HEK293 (cell line): Measurements from ENCODE around the gene FBXL4.
A peak's percentile ranks its signal among the peaks of the same experiment; 100 is the strongest.

Source experiments
- CTCF ChIA-PET: fragments of 350-600 bp; formaldehyde crosslinking; extraction: SDS; loops from one replicate; lab custom pipeline; 2021; ENCODE audit warnings: antibody characterized with exemption; lab: Yijun Ruan, JAX
- POLR2A ChIA-PET: fragments of 300-600 bp; formaldehyde crosslinking; extraction: SDS; loops from one replicate; lab custom pipeline; 2020; ENCODE audit warnings: antibody characterized with exemption, inconsistent platforms; lab: Yijun Ruan, JAX
- H3K27ac ChIP-seq: fragments of 200-500 bp; sonication (Bioruptor generic); 2 replicates; pipeline ENCODE4 v1.5.1; 2014; ENCODE audit warnings: low read depth, low read length, control low read depth, inconsistent platforms; ENCODE audit errors: extremely low read depth
- H3K36me3 ChIP-seq, 2 experiments: fragments of 200-500 bp in 1 of 2; sonication (Bioruptor generic) in 1 of 2; 1 replicate in 1 of 2; 2 replicates in 1 of 2; pipeline ENCODE4 v1.5.1; 2014 to 2017; ENCODE audit warnings: inconsistent platforms in 2 of 2, low read length in 2 of 2; ENCODE audit not compliant: control insufficient read depth in 2 of 2, insufficient read depth in 1 of 2
- H3K4me1 ChIP-seq: fragments of 200-500 bp; sonication (Bioruptor generic); 2 replicates; pipeline ENCODE4 v1.5.1; 2014; ENCODE audit warnings: mild to moderate bottlenecking, low read length, inconsistent platforms; ENCODE audit not compliant: control insufficient read depth, insufficient read depth
- H3K4me3 ChIP-seq: 2 replicates; pipeline ENCODE4 v1.5.1; 2011; ENCODE audit warnings: low read depth, mild to moderate bottlenecking, control low read depth, low read length, moderate library complexity
- H3K9me3 ChIP-seq: fragments of 200-500 bp; sonication (Bioruptor generic); 2 replicates; pipeline ENCODE4 v1.5.1; 2014; ENCODE audit warnings: low read depth, low read length, inconsistent platforms; ENCODE audit not compliant: control insufficient read depth, insufficient read depth
- SCRT1 ChIP-seq: fragments of 450-650 bp; formaldehyde crosslinking; IDR thresholded peaks from 2 replicates; pipeline ENCODE4 v1.5.1; 2016; ENCODE audit warnings: missing biosample characterization, missing genetic modification characterization, borderline replicate concordance
- SP2 ChIP-seq: fragments of 450-650 bp; formaldehyde crosslinking; IDR thresholded peaks from 2 replicates; pipeline ENCODE4 v1.5.1; 2016; ENCODE audit warnings: missing biosample characterization, missing genetic modification characterization
- YY1 ChIP-seq: fragments of 450-650 bp; formaldehyde crosslinking; IDR thresholded peaks from 2 replicates; pipeline ENCODE4 v1.5.1; 2018; ENCODE audit warnings: missing biosample characterization, missing genetic modification characterization
- YY2 ChIP-seq: fragments of 450-650 bp; formaldehyde crosslinking; IDR thresholded peaks from 2 replicates; pipeline ENCODE4 v1.5.1; 2016; ENCODE audit warnings: missing biosample characterization, missing genetic modification characterization
- ZFP69B ChIP-seq: fragments of 450-650 bp; formaldehyde crosslinking; IDR thresholded peaks from 2 replicates; pipeline ENCODE4 v1.5.1; 2016; ENCODE audit warnings: missing biosample characterization, missing genetic modification characterization
- ZIC2 ChIP-seq: fragments of 450-650 bp; formaldehyde crosslinking; IDR thresholded peaks from 2 replicates; pipeline ENCODE4 v1.5.1; 2016; ENCODE audit warnings: missing biosample characterization, missing genetic modification characterization
- ZNF24 ChIP-seq: fragments of 450-650 bp; formaldehyde crosslinking; IDR thresholded peaks from 2 replicates; pipeline ENCODE4 v1.5.1; 2016; ENCODE audit warnings: missing biosample characterization, missing genetic modification characterization
- ZNF335 ChIP-seq: fragments of 450-650 bp; formaldehyde crosslinking; conservative IDR thresholded peaks from 2 replicates; pipeline ENCODE4 v1.5.1; 2016; ENCODE audit warnings: missing biosample characterization, missing genetic modification characterization
- ZNF354C ChIP-seq: fragments of 450-650 bp; formaldehyde crosslinking; IDR thresholded peaks from 2 replicates; pipeline ENCODE4 v1.5.1; 2016; ENCODE audit warnings: missing biosample characterization, missing genetic modification characterization, low read depth, borderline replicate concordance
- ZNF530 ChIP-seq: fragments of 450-650 bp; formaldehyde crosslinking; IDR thresholded peaks from 2 replicates; pipeline ENCODE4 v1.5.1; 2016; ENCODE audit warnings: low read depth, missing biosample characterization, missing genetic modification characterization
- ZNF660 ChIP-seq: fragments of 450-650 bp; IDR thresholded peaks from 2 replicates; pipeline ENCODE4 v1.5.1; 2018; ENCODE audit warnings: missing biosample characterization, mild to moderate bottlenecking, missing genetic modification characterization
- ZNF791 ChIP-seq: fragments of 450-650 bp; formaldehyde crosslinking; IDR thresholded peaks from 2 replicates; pipeline ENCODE4 v1.5.1; 2016; ENCODE audit warnings: missing biosample characterization, missing genetic modification characterization
- ZXDB ChIP-seq: fragments of 450-650 bp; formaldehyde crosslinking; IDR thresholded peaks from 2 replicates; pipeline ENCODE4 v1.5.1; 2016; ENCODE audit warnings: missing biosample characterization, missing genetic modification characterization
- TF ChIP-seq, protein P1 (sequence below): fragments of 450-650 bp; formaldehyde crosslinking; IDR thresholded peaks from 2 replicates; pipeline ENCODE4 v1.5.1; 2016; ENCODE audit warnings: missing biosample characterization, missing genetic modification characterization
- TF ChIP-seq, protein P2 (sequence below): IDR thresholded peaks from 2 replicates; pipeline ENCODE4 v1.6.1; 2011; ENCODE audit warnings: mild to moderate bottlenecking, low read depth, low read length, borderline replicate concordance
- TF ChIP-seq, protein P3 (sequence below): fragments of 450-650 bp; formaldehyde crosslinking; IDR thresholded peaks from 2 replicates; pipeline ENCODE4 v1.5.1; 2016; ENCODE audit warnings: missing biosample characterization, missing genetic modification characterization
- TF ChIP-seq, protein P4 (sequence below): fragments of 450-650 bp; formaldehyde crosslinking; IDR thresholded peaks from 2 replicates; pipeline ENCODE4 v1.5.1; 2016; ENCODE audit warnings: missing biosample characterization, missing genetic modification characterization
- TF ChIP-seq, protein P5 (sequence below): fragments of 450-650 bp; formaldehyde crosslinking; IDR thresholded peaks from 2 replicates; pipeline ENCODE4 v1.5.1; 2016; ENCODE audit warnings: missing biosample characterization, missing genetic modification characterization
- TF ChIP-seq, protein P6 (sequence below): fragments of 450-650 bp; formaldehyde crosslinking; IDR thresholded peaks from 2 replicates; pipeline ENCODE4 v1.5.1; 2016; ENCODE audit warnings: missing biosample characterization, missing genetic modification characterization

FBXL4 gene

DNA sequence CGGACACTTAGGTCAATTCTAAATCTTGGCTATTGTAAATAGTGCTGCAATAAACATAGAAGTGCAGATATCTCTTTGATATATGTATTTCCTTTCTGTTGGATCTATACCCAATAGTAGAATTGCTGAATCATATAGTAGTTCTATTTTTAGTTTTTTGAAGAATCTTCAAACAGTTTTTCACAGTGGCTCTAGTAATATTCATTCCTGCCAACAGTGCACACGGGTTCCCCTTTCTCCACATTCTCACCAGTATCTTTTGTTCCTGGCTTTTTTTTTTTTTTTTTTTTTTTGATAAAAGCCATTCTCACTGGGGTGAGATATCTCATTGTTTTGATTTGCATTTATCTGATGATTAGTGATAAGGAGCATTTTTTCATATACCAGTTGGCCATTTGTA lies 1.8 kb upstream of the FBXL4 start:
- TF ChIP-seq ZNF791 (tag by site-specific recombination) (no peak), ZNF530 (no peak), ZIC2 (tag by site-specific recombination) (no peak), ZXDB (tag by site-specific recombination) (no peak), YY1 (tag by site-specific recombination) (no peak), YY2 (tag by site-specific recombination) (no peak), ZFP69B (tag by site-specific recombination) (no peak), SCRT1 (tag by site-specific recombination) (no peak), SP2 (tag by site-specific recombination) (no peak), ZNF660 (no peak)
- TF ChIP-seq, protein P1, sequence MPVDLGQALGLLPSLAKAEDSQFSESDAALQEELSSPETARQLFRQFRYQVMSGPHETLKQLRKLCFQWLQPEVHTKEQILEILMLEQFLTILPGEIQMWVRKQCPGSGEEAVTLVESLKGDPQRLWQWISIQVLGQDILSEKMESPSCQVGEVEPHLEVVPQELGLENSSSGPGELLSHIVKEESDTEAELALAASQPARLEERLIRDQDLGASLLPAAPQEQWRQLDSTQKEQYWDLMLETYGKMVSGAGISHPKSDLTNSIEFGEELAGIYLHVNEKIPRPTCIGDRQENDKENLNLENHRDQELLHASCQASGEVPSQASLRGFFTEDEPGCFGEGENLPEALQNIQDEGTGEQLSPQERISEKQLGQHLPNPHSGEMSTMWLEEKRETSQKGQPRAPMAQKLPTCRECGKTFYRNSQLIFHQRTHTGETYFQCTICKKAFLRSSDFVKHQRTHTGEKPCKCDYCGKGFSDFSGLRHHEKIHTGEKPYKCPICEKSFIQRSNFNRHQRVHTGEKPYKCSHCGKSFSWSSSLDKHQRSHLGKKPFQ = no peak
- TF ChIP-seq, protein P2, sequence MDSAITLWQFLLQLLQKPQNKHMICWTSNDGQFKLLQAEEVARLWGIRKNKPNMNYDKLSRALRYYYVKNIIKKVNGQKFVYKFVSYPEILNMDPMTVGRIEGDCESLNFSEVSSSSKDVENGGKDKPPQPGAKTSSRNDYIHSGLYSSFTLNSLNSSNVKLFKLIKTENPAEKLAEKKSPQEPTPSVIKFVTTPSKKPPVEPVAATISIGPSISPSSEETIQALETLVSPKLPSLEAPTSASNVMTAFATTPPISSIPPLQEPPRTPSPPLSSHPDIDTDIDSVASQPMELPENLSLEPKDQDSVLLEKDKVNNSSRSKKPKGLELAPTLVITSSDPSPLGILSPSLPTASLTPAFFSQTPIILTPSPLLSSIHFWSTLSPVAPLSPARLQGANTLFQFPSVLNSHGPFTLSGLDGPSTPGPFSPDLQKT = no peak
- TF ChIP-seq, protein P3, sequence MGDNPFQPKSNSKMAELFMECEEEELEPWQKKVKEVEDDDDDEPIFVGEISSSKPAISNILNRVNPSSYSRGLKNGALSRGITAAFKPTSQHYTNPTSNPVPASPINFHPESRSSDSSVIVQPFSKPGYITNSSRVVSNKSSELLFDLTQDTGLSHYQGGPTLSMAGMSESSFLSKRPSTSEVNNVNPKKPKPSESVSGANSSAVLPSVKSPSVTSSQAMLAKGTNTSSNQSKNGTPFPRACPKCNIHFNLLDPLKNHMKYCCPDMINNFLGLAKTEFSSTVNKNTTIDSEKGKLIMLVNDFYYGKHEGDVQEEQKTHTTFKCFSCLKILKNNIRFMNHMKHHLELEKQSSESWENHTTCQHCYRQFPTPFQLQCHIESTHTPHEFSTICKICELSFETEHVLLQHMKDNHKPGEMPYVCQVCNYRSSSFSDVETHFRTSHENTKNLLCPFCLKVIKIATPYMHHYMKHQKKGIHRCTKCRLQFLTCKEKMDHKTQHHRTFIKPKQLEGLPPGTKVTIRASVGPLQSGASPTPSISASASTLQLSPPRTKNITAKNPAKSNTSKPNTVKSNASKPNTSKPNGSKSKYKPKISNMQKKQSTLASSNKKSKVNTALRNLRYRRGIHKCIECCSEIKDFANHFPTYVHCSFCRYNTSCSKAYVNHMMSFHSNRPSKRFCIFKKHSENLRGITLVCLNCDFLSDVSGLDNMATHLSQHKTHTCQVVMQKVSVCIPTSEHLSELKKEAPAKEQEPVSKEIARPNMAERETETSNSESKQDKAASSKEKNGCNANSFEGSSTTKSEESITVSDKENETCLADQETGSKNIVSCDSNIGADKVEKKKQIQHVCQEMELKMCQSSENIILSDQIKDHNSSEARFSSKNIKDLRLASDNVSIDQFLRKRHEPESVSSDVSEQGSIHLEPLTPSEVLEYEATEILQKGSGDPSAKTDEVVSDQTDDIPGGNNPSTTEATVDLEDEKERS (tag by site-specific recombination) = no peak
- TF ChIP-seq, protein P4, sequence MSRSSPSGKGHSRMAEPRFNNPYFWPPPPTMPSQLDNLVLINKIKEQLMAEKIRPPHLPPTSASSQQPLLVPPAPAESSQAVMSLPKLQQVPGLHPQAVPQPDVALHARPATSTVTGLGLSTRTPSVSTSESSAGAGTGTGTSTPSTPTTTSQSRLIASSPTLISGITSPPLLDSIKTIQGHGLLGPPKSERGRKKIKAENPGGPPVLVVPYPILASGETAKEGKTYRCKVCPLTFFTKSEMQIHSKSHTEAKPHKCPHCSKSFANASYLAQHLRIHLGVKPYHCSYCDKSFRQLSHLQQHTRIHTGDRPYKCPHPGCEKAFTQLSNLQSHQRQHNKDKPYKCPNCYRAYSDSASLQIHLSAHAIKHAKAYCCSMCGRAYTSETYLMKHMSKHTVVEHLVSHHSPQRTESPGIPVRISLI (tag by site-specific recombination) = no peak
- TF ChIP-seq, protein P5, sequence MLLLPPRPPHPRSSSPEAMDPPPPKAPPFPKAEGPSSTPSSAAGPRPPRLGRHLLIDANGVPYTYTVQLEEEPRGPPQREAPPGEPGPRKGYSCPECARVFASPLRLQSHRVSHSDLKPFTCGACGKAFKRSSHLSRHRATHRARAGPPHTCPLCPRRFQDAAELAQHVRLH (tag by site-specific recombination) = no peak
- no peaks in the 10 kb centered on the region for H3K9me3 ChIP-seq
- no peaks in the 10 kb centered on the region for H3K36me3 ChIP-seq
- CTCF ChIA-PET = no interaction called here
- POLR2A ChIA-PET = no interaction called here
- H3K4me1 ChIP-seq = peaks cover 12% of the 10 kb centered on the region
- H3K4me3 ChIP-seq = no peak overlapping the region
- H3K27ac ChIP-seq = no peak overlapping the region

DNA sequence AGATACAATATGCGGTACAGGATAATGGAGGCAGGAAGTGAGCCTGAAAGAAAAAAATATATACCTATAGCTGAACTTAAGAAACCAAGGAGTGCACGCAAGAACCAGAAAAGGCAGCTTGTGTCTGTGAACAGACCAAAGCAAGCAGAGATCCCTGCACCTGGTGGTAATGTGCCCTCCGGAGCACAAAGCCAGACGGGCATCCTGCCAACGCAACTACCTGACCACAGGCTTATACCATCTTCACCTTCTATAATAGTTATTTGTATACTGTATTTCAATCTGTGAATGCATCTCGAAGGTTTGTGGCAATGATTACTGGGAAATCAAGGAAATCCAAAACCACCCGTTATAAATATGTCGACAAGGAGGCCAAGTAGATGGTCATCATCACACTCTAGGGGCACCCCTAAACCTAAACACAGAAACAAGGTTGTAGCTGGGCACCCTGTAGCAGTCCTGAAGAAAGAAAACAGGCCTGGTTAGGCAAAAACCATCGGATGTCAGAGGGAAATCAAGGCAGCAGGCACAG lies 801 bp downstream of the FBXL4 start:
- POLR2A ChIA-PET = interaction anchor here (0.6 to 2.3 kb wide), 3 partner anchors 10 to 112 kb away, joined by 3 to 10 read pairs (median 3); partner anchors contain the start of gene POU3F2
- H3K4me1 ChIP-seq = peaks cover 12% of the 10 kb centered on the region
- H3K36me3 ChIP-seq = no peaks in the 10 kb centered on the region
- TF ChIP-seq ZNF335 (tag by site-specific recombination) (peak; percentile 92), ZNF24 (tag by site-specific recombination) (no peak), ZNF354C (tag by site-specific recombination) (no peak), ZNF660 (peak; percentile 44; the same call in 1 of the 2 replicates)
- TF ChIP-seq, protein P2 = no peak
- TF ChIP-seq, protein P6, sequence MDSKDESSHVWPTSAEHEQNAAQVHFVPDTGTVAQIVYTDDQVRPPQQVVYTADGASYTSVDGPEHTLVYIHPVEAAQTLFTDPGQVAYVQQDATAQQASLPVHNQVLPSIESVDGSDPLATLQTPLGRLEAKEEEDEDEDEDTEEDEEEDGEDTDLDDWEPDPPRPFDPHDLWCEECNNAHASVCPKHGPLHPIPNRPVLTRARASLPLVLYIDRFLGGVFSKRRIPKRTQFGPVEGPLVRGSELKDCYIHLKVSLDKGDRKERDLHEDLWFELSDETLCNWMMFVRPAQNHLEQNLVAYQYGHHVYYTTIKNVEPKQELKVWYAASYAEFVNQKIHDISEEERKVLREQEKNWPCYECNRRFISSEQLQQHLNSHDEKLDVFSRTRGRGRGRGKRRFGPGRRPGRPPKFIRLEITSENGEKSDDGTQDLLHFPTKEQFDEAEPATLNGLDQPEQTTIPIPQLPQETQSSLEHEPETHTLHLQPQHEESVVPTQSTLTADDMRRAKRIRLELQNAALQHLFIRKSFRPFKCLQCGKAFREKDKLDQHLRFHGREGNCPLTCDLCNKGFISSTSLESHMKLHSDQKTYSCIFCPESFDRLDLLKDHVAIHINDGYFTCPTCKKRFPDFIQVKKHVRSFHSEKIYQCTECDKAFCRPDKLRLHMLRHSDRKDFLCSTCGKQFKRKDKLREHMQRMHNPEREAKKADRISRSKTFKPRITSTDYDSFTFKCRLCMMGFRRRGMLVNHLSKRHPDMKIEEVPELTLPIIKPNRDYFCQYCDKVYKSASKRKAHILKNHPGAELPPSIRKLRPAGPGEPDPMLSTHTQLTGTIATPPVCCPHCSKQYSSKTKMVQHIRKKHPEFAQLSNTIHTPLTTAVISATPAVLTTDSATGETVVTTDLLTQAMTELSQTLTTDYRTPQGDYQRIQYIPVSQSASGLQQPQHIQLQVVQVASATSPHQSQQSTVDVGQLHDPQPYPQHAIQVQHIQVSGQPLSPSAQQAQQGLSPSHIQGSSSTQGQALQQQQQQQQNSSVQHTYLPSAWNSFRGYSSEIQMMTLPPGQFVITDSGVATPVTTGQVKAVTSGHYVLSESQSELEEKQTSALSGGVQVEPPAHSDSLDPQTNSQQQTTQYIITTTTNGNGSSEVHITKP (tag by site-specific recombination) = peak; percentile 87
- H3K27ac ChIP-seq = peak overlapping the region; percentile 79
- H3K4me3 ChIP-seq = peak overlapping the region; percentile 89
- CTCF ChIA-PET = interaction anchor here (0.6 to 0.7 kb wide), 2 partner anchors 32 to 117 kb away, joined by 3 read pairs; no protein-coding TSS in a partner anchor
- no peaks in the 10 kb centered on the region for H3K9me3 ChIP-seq
